GM12873 (cell line): ENCODE data around the gene ECHDC1.

Source experiments
- TF ChIP-seq, protein P1 (sequence below): IDR thresholded peaks from 2 replicates; pipeline ENCODE4 v1.5.1; 2012; ENCODE audit warnings: low read depth, mild to moderate bottlenecking, moderate library complexity, low read length, control low read depth; ENCODE audit not compliant: insufficient read depth; ENCODE audit errors: missing control alignments

Gene ECHDC1

DNA sequence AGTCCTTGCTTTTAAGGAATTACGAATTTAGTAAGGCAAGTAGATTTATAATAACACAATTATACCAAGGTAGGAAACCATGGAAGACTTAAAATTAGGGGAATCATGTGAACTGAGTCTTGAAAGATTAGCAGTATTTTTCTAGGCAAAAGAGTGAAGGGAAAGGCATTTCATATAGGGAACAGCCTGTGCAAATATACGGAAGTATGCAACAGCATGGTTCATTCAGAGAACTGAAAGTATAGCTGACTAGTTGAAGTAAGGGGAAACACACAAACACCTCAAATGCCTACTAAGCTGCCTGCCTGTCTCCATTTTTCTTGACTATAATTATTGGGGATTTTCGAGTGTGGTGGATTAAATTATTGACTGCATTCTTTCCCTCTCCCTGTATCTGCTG is 39.0 kb upstream of the ECHDC1 start:
- TF ChIP-seq, protein P1, sequence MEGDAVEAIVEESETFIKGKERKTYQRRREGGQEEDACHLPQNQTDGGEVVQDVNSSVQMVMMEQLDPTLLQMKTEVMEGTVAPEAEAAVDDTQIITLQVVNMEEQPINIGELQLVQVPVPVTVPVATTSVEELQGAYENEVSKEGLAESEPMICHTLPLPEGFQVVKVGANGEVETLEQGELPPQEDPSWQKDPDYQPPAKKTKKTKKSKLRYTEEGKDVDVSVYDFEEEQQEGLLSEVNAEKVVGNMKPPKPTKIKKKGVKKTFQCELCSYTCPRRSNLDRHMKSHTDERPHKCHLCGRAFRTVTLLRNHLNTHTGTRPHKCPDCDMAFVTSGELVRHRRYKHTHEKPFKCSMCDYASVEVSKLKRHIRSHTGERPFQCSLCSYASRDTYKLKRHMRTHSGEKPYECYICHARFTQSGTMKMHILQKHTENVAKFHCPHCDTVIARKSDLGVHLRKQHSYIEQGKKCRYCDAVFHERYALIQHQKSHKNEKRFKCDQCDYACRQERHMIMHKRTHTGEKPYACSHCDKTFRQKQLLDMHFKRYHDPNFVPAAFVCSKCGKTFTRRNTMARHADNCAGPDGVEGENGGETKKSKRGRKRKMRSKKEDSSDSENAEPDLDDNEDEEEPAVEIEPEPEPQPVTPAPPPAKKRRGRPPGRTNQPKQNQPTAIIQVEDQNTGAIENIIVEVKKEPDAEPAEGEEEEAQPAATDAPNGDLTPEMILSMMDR, result no peak

DNA sequence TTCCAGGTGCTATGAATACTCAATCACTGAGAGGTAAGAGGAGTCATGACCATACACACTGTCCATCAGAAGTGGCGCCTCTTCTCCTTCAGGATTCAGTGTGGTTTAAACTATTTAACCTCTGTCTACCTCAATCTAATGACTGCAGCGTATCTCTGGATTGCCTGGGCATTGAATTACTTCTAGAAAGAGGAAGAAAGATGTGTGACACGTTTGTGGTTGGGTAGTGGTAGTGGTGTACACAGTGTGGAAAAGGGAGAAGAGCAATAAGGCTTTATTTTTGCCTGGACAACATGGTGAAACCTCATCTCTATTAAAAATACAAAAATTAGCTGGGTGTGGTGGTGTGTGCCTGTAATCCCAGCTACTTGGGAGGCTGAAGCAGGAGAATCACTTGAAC is 38.0 kb upstream of the ECHDC1 start:
- TF ChIP-seq, protein P1, result no peak

DNA sequence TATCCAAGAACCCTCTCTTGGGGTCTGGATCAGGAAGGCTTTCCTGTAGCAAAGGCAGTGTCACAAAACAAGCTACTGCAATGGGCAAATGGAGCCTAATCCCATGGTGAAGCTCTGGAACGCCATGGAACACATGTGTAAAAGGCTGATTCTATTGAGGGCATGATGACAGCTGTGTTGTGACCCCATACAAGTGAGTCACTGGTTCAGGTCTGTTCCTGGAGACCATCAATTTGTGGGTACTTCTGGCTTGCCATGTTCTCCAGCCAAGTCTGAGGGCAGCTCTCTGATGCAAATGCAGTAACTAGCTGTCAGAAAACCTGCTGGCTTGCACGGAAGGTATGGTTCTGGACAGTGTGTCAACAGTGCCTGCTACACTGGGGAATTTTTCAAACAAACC is 33.3 kb upstream of the ECHDC1 start:
- TF ChIP-seq, protein P1, result no peak

DNA sequence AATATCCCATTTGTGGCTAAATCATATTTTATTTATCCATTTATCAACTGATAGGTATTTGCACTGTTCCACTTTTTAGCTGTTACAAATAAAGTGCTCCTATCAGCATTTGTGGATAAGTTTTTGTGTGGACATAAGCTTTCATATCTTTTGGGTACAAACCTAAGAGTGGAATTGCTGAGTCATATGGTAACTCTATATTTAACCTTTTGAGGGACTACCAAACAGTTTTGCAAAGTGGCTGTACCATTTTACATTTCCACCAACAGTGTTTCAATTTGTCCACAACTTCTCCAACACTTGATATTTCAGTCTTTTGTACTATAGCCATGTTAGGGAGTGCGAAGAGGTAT is 23.6 kb upstream of the ECHDC1 start:
- TF ChIP-seq, protein P1, result no peak

DNA sequence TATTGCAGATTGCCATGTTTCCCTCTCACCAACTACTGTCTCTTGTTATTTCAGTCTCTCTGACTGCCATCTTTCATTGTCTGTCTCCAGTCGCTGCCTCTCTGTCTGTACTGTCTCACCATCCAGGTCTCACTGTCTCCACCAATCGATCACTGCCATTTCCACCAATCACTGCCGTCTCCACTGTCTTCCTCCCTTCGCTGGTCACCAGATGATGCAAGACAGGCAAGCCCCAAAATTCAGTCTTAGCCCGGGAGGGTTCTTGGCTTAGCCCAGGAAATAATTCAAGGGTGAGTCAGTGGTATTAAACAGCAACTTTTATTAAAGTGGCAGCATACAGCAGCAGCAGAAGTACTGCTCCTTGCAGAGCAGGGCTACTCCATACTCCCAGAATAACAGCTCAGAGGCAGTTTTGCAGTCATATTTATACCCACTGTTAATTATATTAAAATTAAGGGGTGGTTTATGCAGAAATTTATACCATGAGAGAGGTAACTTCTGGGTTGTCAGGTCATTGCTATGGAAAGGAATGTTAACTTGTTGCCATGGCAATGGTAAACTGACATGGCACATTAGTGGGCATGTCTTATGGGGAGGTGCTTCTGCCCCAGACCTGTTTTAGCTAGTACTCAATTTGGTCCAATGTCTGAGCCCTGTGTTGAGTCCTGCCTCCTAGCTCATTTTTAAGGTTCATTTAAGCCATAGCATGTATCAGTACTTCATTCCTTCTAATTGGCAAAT is 23.0 kb upstream of the ECHDC1 start:
- TF ChIP-seq, protein P1, result no peak

DNA sequence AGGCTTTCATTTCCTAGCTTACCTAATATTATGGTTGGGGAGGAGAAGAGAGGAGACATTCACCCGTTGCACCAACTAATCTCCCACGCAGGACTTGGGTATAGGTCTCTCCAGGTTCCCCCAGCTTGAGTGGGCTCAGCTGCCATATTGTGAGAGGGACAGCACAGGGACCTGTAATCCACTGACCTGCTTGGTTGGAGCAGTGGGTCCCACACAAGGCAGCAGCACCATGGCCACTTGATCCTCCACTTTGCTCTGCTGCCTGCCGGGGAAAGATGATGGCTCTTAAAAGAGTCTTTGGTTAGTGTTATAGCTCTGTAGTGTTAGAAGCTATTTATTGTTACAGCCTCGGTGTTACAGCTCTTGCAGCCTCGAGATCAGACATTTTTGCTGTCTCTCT is 22.5 kb upstream of the ECHDC1 start:
- TF ChIP-seq, protein P1, result no peak

DNA sequence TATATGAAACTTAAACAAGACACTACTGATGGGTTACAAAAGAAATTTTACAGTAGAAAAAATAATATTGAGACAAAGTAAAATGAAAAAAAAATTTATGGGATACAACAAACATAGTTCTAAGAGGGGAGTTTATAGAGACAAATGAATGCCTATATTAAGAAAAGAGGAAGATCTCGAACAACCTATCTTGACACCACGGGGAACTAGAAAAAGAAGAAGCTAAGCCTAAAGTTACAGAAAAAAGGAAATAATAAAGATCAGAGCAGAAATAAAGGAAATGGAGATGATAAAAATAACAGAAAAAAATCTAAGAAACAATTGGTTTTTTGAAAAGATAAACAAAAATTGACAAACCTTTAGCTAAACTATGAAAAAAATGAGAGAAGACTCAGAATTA is 9.1 kb upstream of the ECHDC1 start:
- TF ChIP-seq, protein P1, result no peak
